ENCODE data around the gene APOBEC3C.
"Not testable (repeated sequence)": the region's sequence is repeated elsewhere in the genome, so short reads cannot be mapped to it uniquely, and the experiment has no call there.

APOBEC3C gene

GRCh38 chr22:39066442-39067276 lies 52.6 kb downstream of the APOBEC3C start:
- not testable (repeated sequence) for DNase-seq

- no peak for DNase-seq
Observed at GRCh38 chr22:39068033-39068785, 54.2 kb downstream of the APOBEC3C start.

Measured in inflammatory macrophage treated with lipopolysaccharide for 4 hours (primary cell).